ENCODE data around the gene LIPC.

DNA sequence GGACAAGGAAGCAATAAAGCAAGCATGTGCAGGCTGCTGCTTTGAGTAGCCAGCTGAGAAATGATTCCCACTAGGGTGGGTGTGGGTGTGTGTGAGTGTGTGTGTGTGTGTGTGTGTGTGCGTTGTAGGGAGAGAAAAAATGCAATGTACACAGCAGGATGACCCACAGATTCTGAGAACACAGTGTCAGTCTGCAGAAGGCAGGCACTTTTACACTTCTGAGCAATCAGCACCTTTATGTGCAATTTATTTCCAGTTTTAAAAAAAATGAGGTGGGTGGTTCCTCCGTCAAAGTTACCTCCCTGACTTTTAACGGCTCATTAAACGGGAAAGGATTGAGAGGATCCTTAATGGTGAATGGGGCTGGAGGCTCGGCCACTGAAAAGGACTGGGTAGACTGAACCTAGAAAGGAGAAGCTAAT is 38.5 kb upstream of the LIPC start:
- TF ChIP-seq, protein P1, sequence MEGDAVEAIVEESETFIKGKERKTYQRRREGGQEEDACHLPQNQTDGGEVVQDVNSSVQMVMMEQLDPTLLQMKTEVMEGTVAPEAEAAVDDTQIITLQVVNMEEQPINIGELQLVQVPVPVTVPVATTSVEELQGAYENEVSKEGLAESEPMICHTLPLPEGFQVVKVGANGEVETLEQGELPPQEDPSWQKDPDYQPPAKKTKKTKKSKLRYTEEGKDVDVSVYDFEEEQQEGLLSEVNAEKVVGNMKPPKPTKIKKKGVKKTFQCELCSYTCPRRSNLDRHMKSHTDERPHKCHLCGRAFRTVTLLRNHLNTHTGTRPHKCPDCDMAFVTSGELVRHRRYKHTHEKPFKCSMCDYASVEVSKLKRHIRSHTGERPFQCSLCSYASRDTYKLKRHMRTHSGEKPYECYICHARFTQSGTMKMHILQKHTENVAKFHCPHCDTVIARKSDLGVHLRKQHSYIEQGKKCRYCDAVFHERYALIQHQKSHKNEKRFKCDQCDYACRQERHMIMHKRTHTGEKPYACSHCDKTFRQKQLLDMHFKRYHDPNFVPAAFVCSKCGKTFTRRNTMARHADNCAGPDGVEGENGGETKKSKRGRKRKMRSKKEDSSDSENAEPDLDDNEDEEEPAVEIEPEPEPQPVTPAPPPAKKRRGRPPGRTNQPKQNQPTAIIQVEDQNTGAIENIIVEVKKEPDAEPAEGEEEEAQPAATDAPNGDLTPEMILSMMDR (optimal IDR thresholded peaks at IDR 0.05 in 1 of 3, IDR thresholded peaks at IDR 0.05 in 1 of 3, conservative IDR thresholded peaks at IDR 0.05 in 1 of 3; ENCODE audit: extremely low read depth in 1 of 3, insufficient read depth in 2 of 3, low read length in 3 of 3), result no peak
- no peak for TF ChIP-seq EZH2 (IDR thresholded peaks at IDR 0.05; ENCODE audit: low read length)
